SU-DHL-6 (cell line): Measurements from ENCODE around the gene HSD17B13.
"Not testable (repeated sequence)": the region's sequence is repeated elsewhere in the genome, so short reads cannot be mapped to it uniquely, and the experiment has no call there.

ENCODE experiments used
- EZH2phosphoT487 ChIP-seq: fragments of 200-600 bp; sonication (generic), shearing (Covaris generic); conservative IDR thresholded peaks from 2 replicates; pipeline ENCODE4 v1.6.1; 2018; ENCODE audit warnings: mild to moderate bottlenecking, antibody characterized with exemption, low read length, moderate library complexity, mixed read lengths
- TF ChIP-seq, protein P1 (sequence below): fragments of 200-600 bp; sonication (generic); IDR thresholded peaks from one replicate; pipeline ENCODE4 v1.5.1; 2017; ENCODE audit warnings: antibody characterized with exemption, mild to moderate bottlenecking, low read length, moderate library complexity; ENCODE audit not compliant: insufficient read depth, poor library complexity, severe bottlenecking

DNA sequence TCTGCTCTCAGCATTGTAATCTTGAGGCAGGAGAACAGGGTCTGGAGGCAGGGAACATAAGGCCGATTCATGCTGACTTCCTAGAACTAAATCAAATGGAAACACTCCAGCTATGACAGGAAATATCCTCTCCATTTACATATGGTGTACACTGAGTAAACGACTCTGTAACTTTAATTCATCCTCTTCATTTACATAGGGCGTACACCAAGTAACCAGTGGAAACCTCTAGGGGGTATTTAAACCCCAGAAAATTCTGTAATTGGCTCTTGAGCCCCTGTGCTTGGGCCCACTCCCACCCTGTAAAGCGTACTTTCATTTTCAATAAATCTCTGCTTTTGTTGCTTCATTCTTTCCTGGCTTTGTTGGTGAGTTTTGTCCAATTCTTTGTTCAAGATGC lies 7.7 kb downstream of the HSD17B13 start:
- TF ChIP-seq, protein P1, sequence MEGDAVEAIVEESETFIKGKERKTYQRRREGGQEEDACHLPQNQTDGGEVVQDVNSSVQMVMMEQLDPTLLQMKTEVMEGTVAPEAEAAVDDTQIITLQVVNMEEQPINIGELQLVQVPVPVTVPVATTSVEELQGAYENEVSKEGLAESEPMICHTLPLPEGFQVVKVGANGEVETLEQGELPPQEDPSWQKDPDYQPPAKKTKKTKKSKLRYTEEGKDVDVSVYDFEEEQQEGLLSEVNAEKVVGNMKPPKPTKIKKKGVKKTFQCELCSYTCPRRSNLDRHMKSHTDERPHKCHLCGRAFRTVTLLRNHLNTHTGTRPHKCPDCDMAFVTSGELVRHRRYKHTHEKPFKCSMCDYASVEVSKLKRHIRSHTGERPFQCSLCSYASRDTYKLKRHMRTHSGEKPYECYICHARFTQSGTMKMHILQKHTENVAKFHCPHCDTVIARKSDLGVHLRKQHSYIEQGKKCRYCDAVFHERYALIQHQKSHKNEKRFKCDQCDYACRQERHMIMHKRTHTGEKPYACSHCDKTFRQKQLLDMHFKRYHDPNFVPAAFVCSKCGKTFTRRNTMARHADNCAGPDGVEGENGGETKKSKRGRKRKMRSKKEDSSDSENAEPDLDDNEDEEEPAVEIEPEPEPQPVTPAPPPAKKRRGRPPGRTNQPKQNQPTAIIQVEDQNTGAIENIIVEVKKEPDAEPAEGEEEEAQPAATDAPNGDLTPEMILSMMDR, result not testable (repeated sequence)
- TF ChIP-seq EZH2phosphoT487, result not testable (repeated sequence)
